Right lobe of liver (tissue), 6 donors: Measurements from ENCODE around the gene TOX3. TPM values are rescaled to one million over a fixed set of nuclear protein-coding genes. Genes with fewer than 3 reads are reported as not detected.
A peak's percentile ranks its signal among the peaks of the same experiment; 100 is the strongest.

ENCODE experiments used
- ATAC-seq, 4 donors: fragments of 200-7000 bp; cut with Tn5 transposase; one replicate each; pipeline ENCODE4 v1.9.1; 2020; ENCODE audit warnings: mild to moderate bottlenecking in 4 of 4, moderate library complexity in 4 of 4
- DNase-seq, 3 donors: peaks; one replicate each; pipeline ENCODE4 v3.0.0-alpha.2; 2020
- H3K27ac ChIP-seq, 3 donors: fragments of 200-600 bp; one replicate each; pipeline ENCODE4 v1.8.0; 2022
- H3K27me3 ChIP-seq, 2 donors: fragments of 200-600 bp; one replicate each; pipeline ENCODE4 v1.8.0; 2022
- H3K36me3 ChIP-seq, 4 donors: fragments of 200-600 bp; sonication (generic) in 1 of 4; one replicate each; pipeline versions ENCODE4 v1.5.1 to v1.8.0; 2017 to 2022; ENCODE audit warnings: control low read depth in 1 of 4
- H3K4me1 ChIP-seq, 4 donors: fragments of 200-600 bp; sonication (generic) in 1 of 4; one replicate each; pipeline versions ENCODE4 v1.5.1 to v1.8.0; 2017 to 2022; ENCODE audit warnings: control low read depth in 1 of 4
- H3K4me3 ChIP-seq, 3 donors: fragments of 200-600 bp; one replicate each; pipeline ENCODE4 v1.8.0; 2022
- H3K9me3 ChIP-seq, 4 donors: fragments of 200-600 bp; sonication (generic) in 1 of 4; one replicate each; pipeline versions ENCODE4 v1.5.1 to v1.8.0; 2017 to 2022; ENCODE audit warnings: control low read depth in 1 of 4
- CTCF ChIP-seq, 4 donors: fragments of 200-600 bp in 3 of 4; fragments of 450-650 bp in 1 of 4; IDR thresholded peaks; one replicate each; pipeline versions ENCODE4 v1.5.1 to v1.8.0; 2016 to 2022; ENCODE audit warnings: antibody characterized with exemption in 4 of 4, mild to moderate bottlenecking in 2 of 4
- POLR2A ChIP-seq: fragments of 450-650 bp; IDR thresholded peaks from one replicate; pipeline ENCODE4 v1.6.1; 2017; ENCODE audit warnings: antibody characterized with exemption, mild to moderate bottlenecking
- WGBS: methylation state at CpG from one replicate; pipeline ENCODE4 v1.1.6; 2018; ENCODE audit warnings: low coverage, low lambda C conversion rate; ENCODE audit not compliant: insufficient coverage; ENCODE audit errors: missing lambda C conversion rate; 5-methylcytosine and 5-hydroxymethylcytosine counted together
- intact Hi-C, 2 donors: fragments of 100-400 bp; cut with DNase I; formaldehyde crosslinking; loops; one replicate each; pipeline versions ENCODE4 v1.11.2 to v1.14.1; 2022
- total RNA-seq, 6 experiments: library from RNA; depleted of rRNA in 2 of 6; stranded (reverse); fragments of >200 nt in 2 of 6; fragmentation: NEBNext Ultra II Directional in 3 of 6; extraction: Animal tissue kit (Norgen Biotek cat#: 25700) in 3 of 6; gene quantifications; one replicate each; pipeline versions ENCODE4 v1.1.0 to v1.2.4, GENCODE V29; 2016 to 2023
- donor health status: DM: no; HTN: yes; CAD: no.
- donor health status: DM: no; HTN: no; CAD: no.
- donor health status: DM: no; HTN: no; CAD: no.
- donor health status: DM: no; HTN: yes; CAD: no.
- donor health status: DM: no; HTN: yes; CAD: no.

TOX3 gene
- total RNA-seq, 6 experiments from 2014 or later, result 0.92 to 5.8 (median 3.6) TPM

DNA sequence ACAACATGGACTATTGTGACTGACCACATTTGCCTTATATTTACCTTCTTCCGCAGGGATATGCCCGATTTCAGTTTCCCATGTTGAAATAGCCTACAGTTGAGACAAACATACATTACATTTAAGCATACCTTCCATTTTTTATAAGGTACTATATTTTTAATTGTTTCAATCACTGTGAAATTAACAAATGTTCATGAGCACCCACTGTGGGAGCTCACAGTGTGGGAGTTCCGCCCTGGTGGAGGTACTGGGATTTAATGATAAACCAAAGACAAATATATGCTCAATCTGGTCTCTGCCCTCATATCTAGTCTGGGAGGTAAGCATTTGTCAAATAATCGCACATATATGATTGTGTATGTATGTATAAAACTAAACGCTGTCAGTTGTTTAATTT lies 15.8 kb upstream of the TOX3 start:
- TF ChIP-seq CTCF (IDR thresholded peaks at IDR 0.05) (peak in 2 of 4 donors; percentile 5 to 15), POLR2A (no peak)
- Histone ChIP-seq H3K36me3 (no peaks in the 10 kb centered on the region), H3K27ac (peak overlapping the region; percentile 69 to 90 (median 81)), H3K27me3 (no peaks in the 10 kb centered on the region), H3K4me3 (peak overlapping the region in 1 of 3 donors; percentile 0), H3K9me3 (no peaks in the 10 kb centered on the region), H3K4me1 (peaks cover 0 to 43% (median 13%) of the 10 kb centered on the region in 4 donors)
- intact Hi-C loops, result no loop called here
- WGBS, result 31% methylated on average over 5 of the region's 5 CpGs
- peak in 3 of 4 donors; percentile 2 to 32 (median 6) for ATAC-seq
- no peak for DNase-seq

GRCh38 chr16:52561910-52562741 lies 15.2 kb upstream of the TOX3 start:
- WGBS, result 24% methylated on average over 5 of the region's 5 CpGs
- H3K27ac ChIP-seq, result peak overlapping the region; percentile 69 to 90 (median 81)
- no peaks in the 10 kb centered on the region for H3K27me3 ChIP-seq
- peaks cover 0 to 43% (median 13%) of the 10 kb centered on the region in 4 donors for H3K4me1 ChIP-seq
- no peaks in the 10 kb centered on the region for H3K9me3 ChIP-seq
- no peak for TF ChIP-seq CTCF (IDR thresholded peaks at IDR 0.05)
- DNase-seq, result peak; percentile 55 to 71 (median 70)
- intact Hi-C loops, result no loop called here
- ATAC-seq, result peak; percentile 76 to 89 (median 79)
- peak overlapping the region in 1 of 3 donors; percentile 0 for H3K4me3 ChIP-seq
- no peaks in the 10 kb centered on the region for H3K36me3 ChIP-seq

- no peak for DNase-seq
- no peak for TF ChIP-seq POLR2A
- no peak for TF ChIP-seq CTCF (IDR thresholded peaks at IDR 0.05)
- Histone ChIP-seq H3K4me1 (peaks cover 0 to 26% (median 6%) of the 10 kb centered on the region in 4 donors), H3K4me3 (no peak overlapping the region), H3K27ac (no peak overlapping the region), H3K27me3 (no peaks in the 10 kb centered on the region), H3K9me3 (no peaks in the 10 kb centered on the region), H3K36me3 (no peaks in the 10 kb centered on the region)
- no peak for ATAC-seq
- intact Hi-C loops, result no loop called here
- WGBS, result 100% methylated on average over 2 of the region's 2 CpGs
Measured at GRCh38 chr16:52558448-52558847, 11.5 kb upstream of the TOX3 start.

DNA sequence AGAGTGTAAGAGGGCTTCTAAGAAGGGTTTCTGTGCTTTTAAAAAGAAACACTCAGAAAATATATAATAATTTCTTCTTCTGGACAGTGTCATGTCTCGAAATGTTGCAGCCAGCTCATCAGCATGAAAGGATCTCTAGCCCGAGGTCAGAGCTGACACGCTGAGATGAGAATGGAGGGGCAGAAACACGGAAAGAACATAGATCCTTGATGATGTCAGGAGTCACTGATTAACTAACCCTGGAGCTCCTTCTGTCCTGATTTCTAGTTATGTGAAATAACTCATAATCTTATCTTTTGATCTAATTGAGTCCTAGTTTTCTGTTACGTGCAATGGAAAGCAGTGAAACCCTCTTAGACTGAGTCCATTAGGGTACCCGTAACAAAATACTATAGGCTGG lies 10.3 kb upstream of the TOX3 start:
- ATAC-seq (peak in 2 of 4 donors; percentile 13 to 35), DNase-seq (no peak)
- no peaks in the 10 kb centered on the region for H3K36me3 ChIP-seq
- H3K4me3 ChIP-seq, result no peak overlapping the region
- TF ChIP-seq CTCF (IDR thresholded peaks at IDR 0.05) (no peak), POLR2A (no peak)
- H3K4me1 ChIP-seq, result peaks cover 0 to 26% (median 3%) of the 10 kb centered on the region in 4 donors
- 50% methylated on average over 6 of the region's 6 CpGs for WGBS
- no peaks in the 10 kb centered on the region for H3K9me3 ChIP-seq
- no peak overlapping the region for H3K27ac ChIP-seq
- intact Hi-C loops, result no loop called here
- no peaks in the 10 kb centered on the region for H3K27me3 ChIP-seq
